GM12864 (cell line): Measurements from ENCODE around the gene AFF2.

Source experiments
- DNase-seq: peaks from one replicate; pipeline ENCODE4 v3.0.0-alpha.2; 2011; ENCODE audit warnings: low read depth
- H3K4me3 ChIP-seq: 2 replicates; pipeline ENCODE4 v1.5.1; 2011; ENCODE audit warnings: mild to moderate bottlenecking, low read depth, low read length, control low read depth
- TF ChIP-seq, protein P1 (sequence below): IDR thresholded peaks from 2 replicates; pipeline ENCODE4 v1.5.1; 2011; ENCODE audit warnings: low read depth, mild to moderate bottlenecking, moderate library complexity, low read length, control low read depth, inconsistent platforms; ENCODE audit errors: missing control alignments

The AFF2 gene

GRCh38 chrX:148933881-148934280 lies 433.5 kb downstream of the AFF2 start:
- no peak for DNase-seq
- no peak overlapping the region for H3K4me3 ChIP-seq
- TF ChIP-seq, protein P1, sequence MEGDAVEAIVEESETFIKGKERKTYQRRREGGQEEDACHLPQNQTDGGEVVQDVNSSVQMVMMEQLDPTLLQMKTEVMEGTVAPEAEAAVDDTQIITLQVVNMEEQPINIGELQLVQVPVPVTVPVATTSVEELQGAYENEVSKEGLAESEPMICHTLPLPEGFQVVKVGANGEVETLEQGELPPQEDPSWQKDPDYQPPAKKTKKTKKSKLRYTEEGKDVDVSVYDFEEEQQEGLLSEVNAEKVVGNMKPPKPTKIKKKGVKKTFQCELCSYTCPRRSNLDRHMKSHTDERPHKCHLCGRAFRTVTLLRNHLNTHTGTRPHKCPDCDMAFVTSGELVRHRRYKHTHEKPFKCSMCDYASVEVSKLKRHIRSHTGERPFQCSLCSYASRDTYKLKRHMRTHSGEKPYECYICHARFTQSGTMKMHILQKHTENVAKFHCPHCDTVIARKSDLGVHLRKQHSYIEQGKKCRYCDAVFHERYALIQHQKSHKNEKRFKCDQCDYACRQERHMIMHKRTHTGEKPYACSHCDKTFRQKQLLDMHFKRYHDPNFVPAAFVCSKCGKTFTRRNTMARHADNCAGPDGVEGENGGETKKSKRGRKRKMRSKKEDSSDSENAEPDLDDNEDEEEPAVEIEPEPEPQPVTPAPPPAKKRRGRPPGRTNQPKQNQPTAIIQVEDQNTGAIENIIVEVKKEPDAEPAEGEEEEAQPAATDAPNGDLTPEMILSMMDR: no peak

- no peak for DNase-seq
- TF ChIP-seq, protein P1: no peak
- no peak overlapping the region for H3K4me3 ChIP-seq
These were observed 437.9 kb downstream of the AFF2 start for GRCh38 chrX:148938348-148938747.

GRCh38 chrX:148940411-148940996 lies 440.1 kb downstream of the AFF2 start:
- DNase-seq: no peak
- no peak overlapping the region for H3K4me3 ChIP-seq
- TF ChIP-seq, protein P1: no peak

GRCh38 chrX:148942754-148943153 lies 442.3 kb downstream of the AFF2 start:
- H3K4me3 ChIP-seq: no peak overlapping the region
- DNase-seq: no peak
- TF ChIP-seq, protein P1: no peak

DNA sequence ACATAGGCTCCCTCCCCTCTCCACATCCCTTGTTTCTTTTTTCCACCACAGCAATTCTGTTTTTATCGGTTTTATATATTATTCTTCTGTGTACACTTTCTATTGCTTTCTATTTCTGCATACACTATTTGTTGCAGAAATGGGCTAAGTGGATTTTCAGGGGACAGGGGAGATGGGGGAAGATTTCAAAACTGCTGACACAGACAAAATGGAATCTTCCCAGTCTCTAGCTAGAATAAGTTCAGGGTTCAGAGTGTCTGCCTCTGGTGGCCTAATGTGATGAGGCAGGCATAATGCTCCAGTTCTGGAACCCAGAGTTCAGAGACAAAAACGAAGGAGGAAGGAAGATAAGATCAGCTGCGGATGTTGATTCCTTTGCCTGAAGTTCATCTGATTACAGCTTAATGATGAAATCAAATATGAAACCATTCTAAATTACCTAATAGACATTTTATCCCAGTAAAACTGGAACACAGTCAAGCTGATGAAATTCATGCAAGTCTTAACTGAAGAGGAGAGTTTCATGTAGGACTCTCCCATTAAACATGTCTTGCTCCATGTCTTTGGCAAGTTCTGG lies 447.1 kb downstream of the AFF2 start:
- DNase-seq: no peak
- TF ChIP-seq, protein P1: no peak
- no peak overlapping the region for H3K4me3 ChIP-seq

DNA sequence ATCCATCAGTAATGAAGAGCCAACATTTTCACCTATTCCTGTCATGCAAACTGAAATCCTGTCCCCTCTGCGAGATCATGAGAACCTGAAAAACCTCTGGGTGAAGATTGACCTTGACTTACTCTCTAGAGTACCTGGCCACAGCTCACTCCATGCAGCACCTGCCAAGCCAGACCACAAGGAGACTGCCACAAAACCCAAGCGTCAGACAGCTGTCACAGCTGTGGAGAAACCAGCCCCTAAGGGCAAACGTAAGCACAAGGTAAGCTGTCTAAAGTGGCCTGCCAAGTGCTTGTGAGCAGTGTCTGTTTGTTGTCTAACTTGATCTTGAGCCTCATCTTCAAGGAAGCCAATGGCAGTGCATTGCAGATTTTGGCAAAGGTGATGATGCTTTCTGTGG lies 455.9 kb downstream of the AFF2 start:
- TF ChIP-seq, protein P1: no peak
- DNase-seq: no peak
- no peak overlapping the region for H3K4me3 ChIP-seq

- no peak for DNase-seq
- TF ChIP-seq, protein P1: no peak
- no peak overlapping the region for H3K4me3 ChIP-seq
These were observed 458.5 kb downstream of the AFF2 start for GRCh38 chrX:148958901-148959300.
